Uterus (tissue), 4 donors: ENCODE results near the gene BBX. TPM values are rescaled to one million over a fixed set of nuclear protein-coding genes. Genes with fewer than 3 reads are reported as not detected.
"Not testable (repeated sequence)": the region's sequence is repeated elsewhere in the genome, so short reads cannot be mapped to it uniquely, and the experiment has no call there.

Experiments used
- DNase-seq, 2 donors: peaks; one replicate each; pipeline ENCODE4 v3.0.0-alpha.2; 2019 to 2020
- H3K27ac ChIP-seq, 2 donors: fragments of 200-600 bp; sonication (generic); 1 replicate in 1 of 2; 2 replicates in 1 of 2; pipeline ENCODE4 v1.5.1; 2016 to 2018
- H3K27me3 ChIP-seq, 2 donors: fragments of 200-600 bp; sonication (generic); one replicate each; pipeline ENCODE4 v1.5.1; 2018 to 2019; ENCODE audit warnings: control low read depth in 1 of 2
- H3K36me3 ChIP-seq, 2 donors: fragments of 200-600 bp; sonication (generic); one replicate each; pipeline ENCODE4 v1.5.1; 2019; ENCODE audit warnings: control low read depth in 1 of 2
- H3K4me1 ChIP-seq, 2 donors: fragments of 200-600 bp; sonication (generic); one replicate each; pipeline ENCODE4 v1.5.1; 2018 to 2019; ENCODE audit warnings: control low read depth in 1 of 2
- H3K4me3 ChIP-seq, 2 donors: fragments of 200-600 bp; sonication (generic); 1 replicate in 1 of 2; 2 replicates in 1 of 2; pipeline ENCODE4 v1.5.1; 2018 to 2019; ENCODE audit warnings: mild to moderate bottlenecking in 1 of 2
- H3K9me3 ChIP-seq, 2 donors: fragments of 200-600 bp; sonication (generic); one replicate each; pipeline ENCODE4 v1.5.1; 2019; ENCODE audit warnings: control low read depth in 1 of 2
- CTCF ChIP-seq, 4 experiments: fragments of 200-600 bp in 2 of 4; fragments of 450-650 bp in 2 of 4; sonication (generic) in 2 of 4; IDR thresholded peaks; one replicate each; pipeline ENCODE4 v1.5.1; 2016 to 2019; ENCODE audit warnings: antibody characterized with exemption in 4 of 4, mild to moderate bottlenecking in 2 of 4, moderate library complexity in 1 of 4
- POLR2A ChIP-seq, 2 donors: fragments of 450-650 bp; IDR thresholded peaks; one replicate each; pipeline ENCODE4 v1.6.1; 2016; ENCODE audit warnings: antibody characterized with exemption in 2 of 2, mild to moderate bottlenecking in 1 of 2, moderate library complexity in 1 of 2
- intact Hi-C: fragments of 100-400 bp; cut with DNase I; formaldehyde crosslinking; loops from one replicate; pipeline ENCODE4 v1.15.1; 2023; ENCODE audit warnings: low total_unique reads
- total RNA-seq, 4 donors: library from RNA; depleted of rRNA in 3 of 4; stranded (reverse); fragments of >200 nt in 3 of 4; gene quantifications; one replicate each; pipeline versions ENCODE4 v1.1.0 to v1.2.4, GENCODE V29; 2014 to 2023
- donor health status: DM: yes; HTN: yes; CAD: no.

The BBX gene
- total RNA-seq, 4 donors from 2014 or later, result 21.5 to 106 (median 63.8) TPM

GRCh38 chr3:107833043-107833442, 310.3 kb downstream of the BBX start:
- Histone ChIP-seq H3K27ac (no peak overlapping the region), H3K4me3 (no peak overlapping the region), H3K9me3 (no peaks in the 10 kb centered on the region), H3K4me1 (no peaks in the 10 kb centered on the region), H3K27me3 (no peaks in the 10 kb centered on the region), H3K36me3 (no peaks in the 10 kb centered on the region)
- intact Hi-C loops, result no loop called here
- no peak for TF ChIP-seq POLR2A (IDR thresholded peaks at IDR 0.05)
- TF ChIP-seq CTCF (IDR thresholded peaks at IDR 0.05), result no peak
- DNase-seq, result no peak

- H3K27ac ChIP-seq, result no peak overlapping the region
- H3K27me3 ChIP-seq, result no peaks in the 10 kb centered on the region
- no peaks in the 10 kb centered on the region for H3K9me3 ChIP-seq
- intact Hi-C loops, result no loop called here
- H3K4me1 ChIP-seq, result no peaks in the 10 kb centered on the region
- no peak for DNase-seq
- no peaks in the 10 kb centered on the region for H3K36me3 ChIP-seq
- no peak overlapping the region for H3K4me3 ChIP-seq
- TF ChIP-seq POLR2A (IDR thresholded peaks at IDR 0.05) (no peak), CTCF (IDR thresholded peaks at IDR 0.05) (no peak)
These were observed 311.1 kb downstream of the BBX start for GRCh38 chr3:107833722-107834416.

- DNase-seq, H3K27ac ChIP-seq, H3K4me3 ChIP-seq, H3K36me3 ChIP-seq, H3K4me1 ChIP-seq, intact Hi-C loops, H3K27me3 ChIP-seq, H3K9me3 ChIP-seq: not testable (repeated sequence)
These were observed 312.2 kb downstream of the BBX start for GRCh38 chr3:107835001-107835400.

GRCh38 chr3:107837895-107838612, 315.3 kb downstream of the BBX start:
- Histone ChIP-seq H3K4me3 (no peak overlapping the region), H3K27me3 (no peaks in the 10 kb centered on the region), H3K9me3 (no peaks in the 10 kb centered on the region), H3K27ac (no peak overlapping the region), H3K36me3 (no peaks in the 10 kb centered on the region), H3K4me1 (no peaks in the 10 kb centered on the region)
- DNase-seq, result no peak
- intact Hi-C loops, result no loop called here
- TF ChIP-seq POLR2A (IDR thresholded peaks at IDR 0.05) (no peak), CTCF (IDR thresholded peaks at IDR 0.05) (no peak)

GRCh38 chr3:107841831-107842230, 319.1 kb downstream of the BBX start:
- TF ChIP-seq CTCF (IDR thresholded peaks at IDR 0.05) (no peak), POLR2A (IDR thresholded peaks at IDR 0.05) (no peak)
- intact Hi-C loops, result no loop called here

More at GRCh38 chr3:107841831-107842230, 319.1 kb downstream of the BBX start:
- Histone ChIP-seq H3K27me3 (no peaks in the 10 kb centered on the region), H3K4me1 (no peaks in the 10 kb centered on the region), H3K9me3 (no peaks in the 10 kb centered on the region), H3K36me3 (no peaks in the 10 kb centered on the region), H3K27ac (no peak overlapping the region), H3K4me3 (no peak overlapping the region)
- DNase-seq, result no peak
